Mesodermal cell (in vitro differentiated cells): ENCODE measurements around the gene FARP1.

Experiments
- H3K27ac ChIP-seq: 2 replicates; pipeline ENCODE4 v1.7.0; 2013; ENCODE audit warnings: mild to moderate bottlenecking, low read depth, low read length, moderate library complexity; ENCODE audit not compliant: severe bottlenecking
- H3K36me3 ChIP-seq: 2 replicates; pipeline ENCODE4 v1.7.1; 2013; ENCODE audit warnings: mild to moderate bottlenecking, low read length, moderate library complexity; ENCODE audit not compliant: control insufficient read depth, insufficient read depth
- H3K4me1 ChIP-seq: one replicate; pipeline ENCODE4 v1.7.1; 2013; ENCODE audit warnings: mild to moderate bottlenecking, low read length; ENCODE audit not compliant: insufficient read depth, control insufficient read depth, poor library complexity, severe bottlenecking
- H3K4me3 ChIP-seq: 2 replicates; pipeline ENCODE4 v1.7.0; 2013; ENCODE audit warnings: low read length, control low read depth, mild to moderate bottlenecking; ENCODE audit not compliant: insufficient read depth, poor library complexity, severe bottlenecking; ENCODE audit errors: extremely low read depth
- H3K9me3 ChIP-seq: 2 replicates; pipeline ENCODE4 v1.7.1; 2013; ENCODE audit warnings: mild to moderate bottlenecking, low read length, moderate library complexity; ENCODE audit not compliant: control insufficient read depth
- WGBS, 2 experiments: methylation state at CpG; one replicate each; pipeline ENCODE4 v1.1.5; 2013; ENCODE audit warnings: missing lambda C conversion rate in 2 of 2; ENCODE audit not compliant: insufficient coverage in 2 of 2; 5-methylcytosine and 5-hydroxymethylcytosine counted together

FARP1 gene

GRCh38 chr13:98105929-98106336, 37.0 kb upstream of the FARP1 start:
- Histone ChIP-seq H3K27ac (no peak overlapping the region), H3K9me3 (peaks cover 15% of the 10 kb centered on the region), H3K36me3 (no peaks in the 10 kb centered on the region), H3K4me1 (no peaks in the 10 kb centered on the region), H3K4me3 (no peak overlapping the region)
- WGBS, 2 experiments, result 71 to 88% methylated on average over 2 of the region's 3 CpGs

- no peak overlapping the region for H3K27ac ChIP-seq
- no peaks in the 10 kb centered on the region for H3K4me1 ChIP-seq
- H3K4me3 ChIP-seq, result no peak overlapping the region
- H3K36me3 ChIP-seq, result no peaks in the 10 kb centered on the region
- peaks cover 15% of the 10 kb centered on the region for H3K9me3 ChIP-seq
- 79 to 100% methylated on average over 2 of the region's 3 CpGs for WGBS, 2 experiments
Measured at GRCh38 chr13:98108341-98108740, 34.6 kb upstream of the FARP1 start.

GRCh38 chr13:98109226-98109853, 33.6 kb upstream of the FARP1 start:
- Histone ChIP-seq H3K9me3 (peaks cover 15% of the 10 kb centered on the region), H3K36me3 (no peaks in the 10 kb centered on the region), H3K27ac (no peak overlapping the region), H3K4me1 (no peaks in the 10 kb centered on the region), H3K4me3 (no peak overlapping the region)
- WGBS, 2 experiments, result 91 to 100% methylated on average over 1 to 5 of the region's 7 CpGs

GRCh38 chr13:98110749-98111148, 32.1 kb upstream of the FARP1 start:
- no peaks in the 10 kb centered on the region for H3K4me1 ChIP-seq
- no peaks in the 10 kb centered on the region for H3K36me3 ChIP-seq
- no CpG with 5 or more reads among the region's 5 CpGs for WGBS, 2 experiments
- H3K27ac ChIP-seq, result no peak overlapping the region
- peaks cover 10% of the 10 kb centered on the region for H3K9me3 ChIP-seq
- no peak overlapping the region for H3K4me3 ChIP-seq

- peaks cover 5% of the 10 kb centered on the region for H3K9me3 ChIP-seq
- WGBS, 2 experiments, result 100% methylated on average over 5 to 7 of the region's 10 CpGs
- no peak overlapping the region for H3K4me3 ChIP-seq
- no peak overlapping the region for H3K27ac ChIP-seq
- no peaks in the 10 kb centered on the region for H3K36me3 ChIP-seq
- H3K4me1 ChIP-seq, result no peaks in the 10 kb centered on the region
Measured at GRCh38 chr13:98111168-98112098, 31.5 kb upstream of the FARP1 start.

GRCh38 chr13:98112456-98112855, 30.4 kb upstream of the FARP1 start:
- WGBS, 2 experiments, result 93 to 100% methylated on average over 1 to 2 of the region's 3 CpGs
- Histone ChIP-seq H3K27ac (no peak overlapping the region), H3K9me3 (no peaks in the 10 kb centered on the region), H3K36me3 (no peaks in the 10 kb centered on the region), H3K4me3 (no peak overlapping the region), H3K4me1 (no peaks in the 10 kb centered on the region)

GRCh38 chr13:98118865-98119264, 24.0 kb upstream of the FARP1 start:
- H3K4me3 ChIP-seq, result no peak overlapping the region
- no peak overlapping the region for H3K27ac ChIP-seq
- no peaks in the 10 kb centered on the region for H3K36me3 ChIP-seq
- H3K4me1 ChIP-seq, result no peaks in the 10 kb centered on the region
- H3K9me3 ChIP-seq, result no peaks in the 10 kb centered on the region

- H3K4me1 ChIP-seq, result no peaks in the 10 kb centered on the region
- no peaks in the 10 kb centered on the region for H3K36me3 ChIP-seq
- H3K9me3 ChIP-seq, result no peaks in the 10 kb centered on the region
- H3K4me3 ChIP-seq, result no peak overlapping the region
- H3K27ac ChIP-seq, result no peak overlapping the region
- WGBS, 2 experiments, result 83 to 100% methylated on average over 1 of the region's 1 CpG
Measured at GRCh38 chr13:98123176-98123575, 19.7 kb upstream of the FARP1 start.

- Histone ChIP-seq H3K27ac (no peak overlapping the region), H3K9me3 (no peaks in the 10 kb centered on the region), H3K36me3 (no peaks in the 10 kb centered on the region), H3K4me1 (no peaks in the 10 kb centered on the region), H3K4me3 (no peak overlapping the region)
- 74 to 88% methylated on average over 2 to 4 of the region's 5 CpGs for whole genome bisulfite sequencing, 2 experiments
Measured at GRCh38 chr13:98129059-98129746, 13.7 kb upstream of the FARP1 start.

- Histone ChIP-seq H3K27ac (no peak overlapping the region), H3K4me1 (no peaks in the 10 kb centered on the region), H3K9me3 (no peaks in the 10 kb centered on the region), H3K36me3 (no peaks in the 10 kb centered on the region), H3K4me3 (no peak overlapping the region)
- 89 to 93% methylated on average over 2 to 3 of the region's 3 CpGs for WGBS, 2 experiments
Measured at GRCh38 chr13:98133946-98134345, 8.9 kb upstream of the FARP1 start.
